Suprapubic skin (tissue), 4 donors: ENCODE data around the gene TEDC2.

Source experiments
- CTCF ChIP-seq, 2 donors: fragments of 200-600 bp in 1 of 2; fragments of 450-650 bp in 1 of 2; sonication (generic) in 1 of 2; IDR thresholded peaks; one replicate each; pipeline ENCODE4 v1.5.1; 2016 to 2019; ENCODE audit warnings: antibody characterized with exemption in 2 of 2, mild to moderate bottlenecking in 1 of 2, moderate library complexity in 1 of 2
- POLR2A ChIP-seq, 2 donors: fragments of 450-650 bp; IDR thresholded peaks; one replicate each; pipeline ENCODE4 v1.6.1; 2017; ENCODE audit warnings: antibody characterized with exemption in 2 of 2, mild to moderate bottlenecking in 2 of 2, moderate library complexity in 2 of 2
- POLR2AphosphoS5 ChIP-seq, 3 donors: sonication (generic); formaldehyde crosslinking; IDR thresholded peaks; one replicate each; pipeline ENCODE4 v1.6.1; 2017; ENCODE audit warnings: antibody characterized with exemption in 3 of 3

GRCh38 chr16:2443555-2443954, 16.4 kb upstream of the TEDC2 start:
- TF ChIP-seq CTCF (IDR thresholded peaks at IDR 0.05) (no peak), POLR2AphosphoS5 (IDR thresholded peaks at IDR 0.05) (no peak), POLR2A (IDR thresholded peaks at IDR 0.05) (no peak)
